K562 (cell line): Measurements from ENCODE around the gene FKRP. TPM values are rescaled to one million over a fixed set of nuclear protein-coding genes. Genes with fewer than 3 reads are reported as not detected.
"Not testable (repeated sequence)": the region's sequence is repeated elsewhere in the genome, so short reads cannot be mapped to it uniquely, and the experiment has no call there.

Experiments used
- ATAC-seq: fragments of 200-7000 bp; cut with Tn5 transposase; 3 replicates; pipeline ENCODE4 v1.9.1; 2020; ENCODE audit warnings: moderate library complexity
- BruUV-seq: library from RNA; stranded (reverse); fragments of 400-500 nt; replicated peaks from 2 replicates; lab custom pipeline; 2021; lab: Mats Ljungman, UMichigan
- CTCF ChIA-PET: fragments of 300-600 bp; formaldehyde crosslinking; extraction: SDS; loops from one replicate; lab custom pipeline; 2021; ENCODE audit warnings: low intra/inter-chr PET ratio; lab: Yijun Ruan, JAX
- POLR2A ChIA-PET: fragments of 300-600, 350-650 bp; sonication (Branson Sonifier 250); formaldehyde crosslinking; extraction: SDS; loops from one replicate; lab custom pipeline; 2021; ENCODE audit warnings: antibody characterized with exemption, inconsistent platforms; lab: Yijun Ruan, JAX
- DNase-seq, 4 experiments: peaks; one replicate each; pipeline versions ENCODE4 v3.0.0 to v3.0.0-alpha.2; 2011 to 2018; ENCODE audit warnings: low spot score in 3 of 4, mixed read lengths in 3 of 4; ENCODE audit errors: extremely low read depth in 1 of 4
- FAIRE-seq: peaks from 2 replicates; lab custom pipeline; 2011; peaks lifted over from hg19 to GRCh38; lab: Jason Lieb, UNC
- H2AFZ ChIP-seq: 2 replicates; pipeline ENCODE4 v1.6.0; 2011; ENCODE audit warnings: low read depth, low read length, control low read depth, inconsistent platforms
- H3K27ac ChIP-seq: fragments of 200-600 bp; 3 replicates; pipeline ENCODE4 v1.8.0; 2011; ENCODE audit warnings: low read depth, mild to moderate bottlenecking, control low read depth, inconsistent platforms, low read length, moderate library complexity, mixed read lengths; ENCODE audit errors: extremely low read depth
- H3K27me3 ChIP-seq, 2 experiments: fragments of 300-600 bp in 1 of 2; 2 replicates in 1 of 2; 3 replicates in 1 of 2; pipeline versions ENCODE4 v1.6.0 to v1.8.0; 2011; ENCODE audit warnings: inconsistent platforms in 2 of 2, low read length in 2 of 2, mild to moderate bottlenecking in 1 of 2, mixed read lengths in 1 of 2, moderate library complexity in 1 of 2; ENCODE audit not compliant: control insufficient read depth in 2 of 2, insufficient read depth in 2 of 2
- H3K36me3 ChIP-seq: fragments of 300-600 bp; 3 replicates; pipeline ENCODE4 v1.8.0; 2011; ENCODE audit warnings: mild to moderate bottlenecking, low read length, inconsistent platforms; ENCODE audit not compliant: control insufficient read depth, insufficient read depth
- H3K4me1 ChIP-seq, 2 experiments: fragments of 200-600 bp in 1 of 2; replicated peaks in 1 of 2; 2 replicates in 1 of 2; 3 replicates in 1 of 2; pipeline versions ENCODE4 v1.5.1 to v1.8.0; 2011; ENCODE audit warnings: inconsistent platforms in 2 of 2, low read length in 2 of 2, mild to moderate bottlenecking in 1 of 2, mixed read lengths in 1 of 2, moderate library complexity in 1 of 2; ENCODE audit not compliant: control insufficient read depth in 2 of 2, insufficient read depth in 2 of 2
- H3K4me2 ChIP-seq: 2 replicates; pipeline ENCODE4 v1.6.1; 2011; ENCODE audit warnings: low read length, control low read depth, inconsistent platforms, mixed read lengths; ENCODE audit not compliant: insufficient read depth
- H3K4me3 ChIP-seq: fragments of 200-600 bp; sonication (generic), shearing (Covaris generic); 2 replicates; pipeline ENCODE4 v1.5.1; 2016; ENCODE audit warnings: control low read depth, inconsistent platforms
- H3K79me2 ChIP-seq: fragments of 200-600 bp; 3 replicates; pipeline ENCODE4 v1.8.0; 2011; ENCODE audit warnings: low read length, inconsistent platforms; ENCODE audit not compliant: control insufficient read depth, insufficient read depth
- H3K9ac ChIP-seq, 2 experiments: 2 replicates each; pipeline versions ENCODE4 v1.6.0 to v1.6.1; 2011; ENCODE audit warnings: low read depth in 2 of 2, low read length in 2 of 2, control low read depth in 1 of 2, inconsistent platforms in 1 of 2, mild to moderate bottlenecking in 1 of 2, mixed read lengths in 1 of 2; ENCODE audit not compliant: insufficient read depth in 1 of 2
- H3K9me1 ChIP-seq: one replicate; pipeline ENCODE4 v1.6.0; 2011; ENCODE audit warnings: inconsistent platforms, mild to moderate bottlenecking, low read length, moderate library complexity; ENCODE audit not compliant: control insufficient read depth, insufficient read depth
- H3K9me3 ChIP-seq: replicated peaks from 2 replicates; pipeline ENCODE4 v1.5.1; 2011; ENCODE audit warnings: low read depth, low read length, inconsistent platforms; ENCODE audit not compliant: control insufficient read depth, insufficient read depth
- H4K20me1 ChIP-seq: replicated peaks from 2 replicates; pipeline ENCODE4 v1.6.1; 2011; ENCODE audit warnings: low read length, inconsistent platforms, mixed read lengths; ENCODE audit not compliant: control insufficient read depth, insufficient read depth
- DACH1 ChIP-seq: fragments of 450-650 bp; IDR thresholded peaks from 2 replicates; pipeline ENCODE4 v1.6.1; 2018; ENCODE audit not compliant: partially characterized antibody
- RBM14 ChIP-seq: fragments of 200-400 bp; formaldehyde crosslinking; IDR thresholded peaks from 2 replicates; pipeline ENCODE4 v1.6.1; 2018; ENCODE audit warnings: low read depth, mild to moderate bottlenecking, low read length, moderate library complexity, borderline replicate concordance; ENCODE audit not compliant: insufficient read depth
- SPI1 ChIP-seq: IDR thresholded peaks from 2 replicates; pipeline ENCODE4 v1.6.1; 2011; ENCODE audit warnings: low read depth, low read length, control low read depth, borderline replicate concordance
- WGBS: fragments of 100-300 bp; shearing (Covaris generic); methylation state at CpG from one replicate; pipeline ENCODE4 v1.1.6; 2016; ENCODE audit warnings: low coverage, mixed read lengths; ENCODE audit not compliant: insufficient coverage; ENCODE audit errors: missing lambda C conversion rate; 5-methylcytosine and 5-hydroxymethylcytosine counted together
- in situ Hi-C: fragments of 300-500 bp; cut with MboI; formaldehyde crosslinking; loops from 4 replicates; pipeline ENCODE4 v1.15.0; 2018; ENCODE audit warnings: inconsistent platforms, mixed read lengths
- intact Hi-C: fragments of 100-400 bp; cut with micrococcal nuclease; formaldehyde crosslinking; loops from 2 replicates; pipeline ENCODE4 v1.14.2; 2022
- polyA plus RNA-seq, 8 experiments: library from polyadenylated mRNA; depleted of rRNA in 4 of 8; stranded (reverse) in 5 of 8; unstranded in 3 of 8; fragments of >200 nt; fragmentation: Nextera tagmentation in 2 of 8; fragmentation: Illumina TruSeq in 1 of 8; extraction: Ambion mirVana in 2 of 8; extraction: Trizol in 1 of 8; gene quantifications; 2 replicates each; pipeline versions ENCODE4 v1.2.1 to v1.2.3, GENCODE V29; 2011 to 2014; ENCODE audit warnings: inconsistent platforms in 1 of 8, missing spikeins in 1 of 8
- total RNA-seq, 7 experiments: library from RNA; depleted of rRNA in 6 of 7; stranded (reverse); fragments of >200 nt in 6 of 7; fragmentation: Illumina TruSeq in 2 of 7; extraction: Trizol in 2 of 7; gene quantifications; 2 replicates each; pipeline versions ENCODE4 v1.2.1 to v1.2.3, GENCODE V29; 2011 to 2021; ENCODE audit warnings: low replicate concordance in 1 of 7

FKRP gene
- total and polyA plus RNA-seq, 9 of the 15 experiments (the other 6 are each of a cell fraction or from before 2014, with no cell fraction given) = 0.68 to 16.1 (median 6.5) TPM

DNA sequence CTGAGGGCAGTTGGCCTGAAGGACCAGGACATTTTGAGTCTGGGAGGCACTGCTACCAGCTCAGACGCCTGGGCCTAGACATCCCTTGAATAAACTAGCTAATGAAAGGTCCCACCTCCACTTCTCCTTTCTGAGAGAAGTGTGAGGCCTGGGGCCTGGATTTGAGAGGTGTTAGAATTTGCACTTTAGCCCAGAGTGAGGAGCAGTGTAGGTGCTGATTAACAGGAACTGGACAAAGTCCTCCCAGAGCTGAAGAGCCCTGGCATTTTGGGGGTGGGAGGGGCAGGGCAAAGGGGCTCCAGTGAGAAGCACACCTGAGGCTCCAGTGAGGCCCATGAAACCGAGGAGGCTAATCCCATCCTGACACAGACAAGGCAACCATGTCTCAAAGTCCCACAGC, 57.7 kb downstream of the FKRP start:
- Histone ChIP-seq H3K27ac (no peak overlapping the region), H3K4me1 (peaks cover 0 to 5% of the 10 kb centered on the region in 2 experiments; a peak in 3 of 5 replicates), H3K9me3 (no peaks in the 10 kb centered on the region), H2AFZ (no peak overlapping the region), H3K36me3 (no peaks in the 10 kb centered on the region), H3K79me2 (no peaks in the 10 kb centered on the region), H3K9me1 (no peaks in the 10 kb centered on the region), H3K27me3 (no peaks in the 10 kb centered on the region), H3K4me3 (no peak overlapping the region), H3K4me2 (no peak overlapping the region), H4K20me1 (no peaks in the 10 kb centered on the region), H3K9ac (peak overlapping the region in 1 of 2 experiments; percentile 2; a peak in 1 of 4 replicates)
- ChIA-PET CTCF (interaction anchor here (0.7 kb wide), 1 partner anchor 826 kb away, joined by 4 read pairs; no protein-coding TSS in a partner anchor), POLR2A (interaction anchor here (1.6 to 1.8 kb wide), 2 partner anchors 9 to 19 kb away, joined by 3 to 6 read pairs; no protein-coding TSS in a partner anchor)
- in situ Hi-C loops (no loop called here), intact Hi-C loops (no loop called here)
- FAIRE-seq = no peak
- DNase-seq = no peak
- ATAC-seq = no peak
- BruUV-seq = no TSS peak
- WGBS = 40% methylated on average over 2 of the region's 2 CpGs
- TF ChIP-seq SPI1 = peak; percentile 79
- no peak for TF ChIP-seq RBM14

DNA sequence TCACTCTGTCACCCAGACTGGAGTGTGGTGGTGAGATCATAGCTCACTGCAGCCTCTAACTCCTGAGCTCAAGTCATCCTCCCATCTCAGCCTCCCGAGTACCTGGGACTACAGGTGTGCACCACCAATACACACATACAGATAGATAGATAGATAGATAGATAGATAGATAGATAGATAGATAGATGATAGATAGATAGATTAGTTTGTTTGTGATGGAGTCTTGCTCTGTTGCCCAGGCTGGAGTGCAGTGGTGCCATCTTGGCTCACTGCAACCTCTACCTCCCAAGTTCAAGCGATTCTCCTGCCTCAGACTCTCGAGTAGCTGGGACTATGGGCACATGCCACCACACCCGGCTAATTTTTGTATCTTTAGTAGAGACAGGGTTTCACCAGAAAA, 58.6 kb downstream of the FKRP start:
- H3K36me3 ChIP-seq, in situ Hi-C loops: not testable (repeated sequence)
- TF ChIP-seq DACH1 = peak; percentile 94
- TF ChIP-seq, all 486 proteins: peak for 1; not testable (repeated sequence) for 485
- intact Hi-C loops, H3K27ac ChIP-seq, H3K9ac ChIP-seq, H3K4me1 ChIP-seq, H3K9me1 ChIP-seq, H3K27me3 ChIP-seq, CTCF ChIA-PET, H3K9me3 ChIP-seq, H3K79me2 ChIP-seq, BruUV-seq, ATAC-seq, H3K4me2 ChIP-seq, H2AFZ ChIP-seq, DNase-seq, FAIRE-seq, H3K4me3 ChIP-seq, H4K20me1 ChIP-seq: not testable (repeated sequence)
- WGBS = 50% methylated on average over 4 of the region's 4 CpGs
- POLR2A ChIA-PET = interaction anchor here (0.7 to 2.3 kb wide), 6 partner anchors 9 to 83 kb away, joined by 3 to 15 read pairs (median 6); partner anchors contain the start of gene SLC1A5
